Left ventricle myocardium inferior (tissue), 1 donor: Measurements from ENCODE around the gene HYAL3. TPM values are rescaled to one million over a fixed set of nuclear protein-coding genes. Genes with fewer than 3 reads are reported as not detected.
"Not testable (repeated sequence)": the region's sequence is repeated elsewhere in the genome, so short reads cannot be mapped to it uniquely, and the experiment has no call there.

Source experiments
- DNase-seq: peaks from one replicate; pipeline ENCODE4 v3.0.0-alpha.2; 2020
- H3K27ac ChIP-seq: fragments of 200-600 bp; replicated peaks from 2 replicates; pipeline ENCODE4 v1.8.0; 2021
- H3K27me3 ChIP-seq: fragments of 200-600 bp; 2 replicates; pipeline ENCODE4 v1.8.0; 2021; ENCODE audit warnings: low read depth
- H3K36me3 ChIP-seq: fragments of 200-600 bp; 2 replicates; pipeline ENCODE4 v1.8.0; 2021
- H3K4me1 ChIP-seq: fragments of 200-600 bp; 2 replicates; pipeline ENCODE4 v1.8.0; 2021
- H3K4me3 ChIP-seq: fragments of 200-600 bp; 2 replicates; pipeline ENCODE4 v1.8.0; 2021; ENCODE audit warnings: mild to moderate bottlenecking, moderate library complexity
- H3K9me3 ChIP-seq: fragments of 200-600 bp; replicated peaks from 2 replicates; pipeline ENCODE4 v1.8.0; 2021
- intact Hi-C: fragments of 100-400 bp; cut with micrococcal nuclease; formaldehyde crosslinking; loops from one replicate; pipeline ENCODE4 v1.11.0; 2022
- total RNA-seq: library from RNA; stranded (reverse); fragmentation: NEBNext Ultra II Directional; extraction: Animal tissue kit (Norgen Biotek cat#: 25700); gene quantifications from one replicate; pipeline ENCODE4 v1.2.1, GENCODE V29; 2021
- TF ChIP-seq, protein P1 (sequence below): fragments of 200-600 bp; IDR thresholded peaks from 2 replicates; pipeline ENCODE4 v1.8.0; 2021; ENCODE audit warnings: antibody characterized with exemption, mild to moderate bottlenecking, borderline replicate concordance
- donor health status: DM: no; HTN: yes; CAD: no; lungs with severe emphysema.

Gene HYAL3
- total RNA-seq, 1 donor from 2014 or later = 1.2 TPM

DNA sequence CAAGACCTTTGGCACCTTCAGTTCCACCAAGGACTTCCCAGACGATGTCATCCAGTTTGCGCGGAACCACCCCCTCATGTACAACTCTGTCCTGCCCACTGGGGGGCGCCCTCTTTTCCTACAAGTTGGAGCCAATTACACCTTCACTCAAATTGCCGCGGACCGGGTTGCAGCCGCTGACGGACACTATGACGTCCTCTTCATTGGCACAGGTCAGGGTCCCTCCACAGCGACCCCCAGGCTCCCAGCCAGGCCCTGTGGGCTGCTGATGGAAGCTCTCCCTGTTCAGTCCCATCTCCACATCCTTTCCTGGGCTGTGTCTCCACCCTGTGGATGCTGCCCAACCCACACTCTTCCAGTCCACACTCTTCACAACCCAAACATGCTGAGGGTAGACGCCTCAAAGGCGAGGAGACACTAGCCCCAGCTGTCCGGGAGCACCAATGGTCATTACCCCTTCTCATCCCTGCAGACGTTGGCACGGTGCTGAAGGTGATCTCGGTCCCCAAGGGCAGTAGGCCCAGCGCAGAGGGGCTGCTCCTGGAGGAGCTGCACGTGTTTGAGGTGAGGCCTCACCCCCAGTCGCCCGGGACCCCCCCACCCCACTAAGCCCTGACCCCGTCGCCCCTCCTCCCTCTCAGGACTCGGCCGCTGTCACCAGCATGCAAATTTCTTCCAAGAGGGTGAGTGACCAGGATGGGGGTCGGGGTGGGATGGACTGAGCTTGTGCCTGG, 24.7 kb downstream of the HYAL3 start:
- H3K27me3 ChIP-seq = peaks cover 31% of the 10 kb centered on the region
- DNase-seq = peak; percentile 63
- no peak overlapping the region for H3K27ac ChIP-seq
- TF ChIP-seq, protein P1, sequence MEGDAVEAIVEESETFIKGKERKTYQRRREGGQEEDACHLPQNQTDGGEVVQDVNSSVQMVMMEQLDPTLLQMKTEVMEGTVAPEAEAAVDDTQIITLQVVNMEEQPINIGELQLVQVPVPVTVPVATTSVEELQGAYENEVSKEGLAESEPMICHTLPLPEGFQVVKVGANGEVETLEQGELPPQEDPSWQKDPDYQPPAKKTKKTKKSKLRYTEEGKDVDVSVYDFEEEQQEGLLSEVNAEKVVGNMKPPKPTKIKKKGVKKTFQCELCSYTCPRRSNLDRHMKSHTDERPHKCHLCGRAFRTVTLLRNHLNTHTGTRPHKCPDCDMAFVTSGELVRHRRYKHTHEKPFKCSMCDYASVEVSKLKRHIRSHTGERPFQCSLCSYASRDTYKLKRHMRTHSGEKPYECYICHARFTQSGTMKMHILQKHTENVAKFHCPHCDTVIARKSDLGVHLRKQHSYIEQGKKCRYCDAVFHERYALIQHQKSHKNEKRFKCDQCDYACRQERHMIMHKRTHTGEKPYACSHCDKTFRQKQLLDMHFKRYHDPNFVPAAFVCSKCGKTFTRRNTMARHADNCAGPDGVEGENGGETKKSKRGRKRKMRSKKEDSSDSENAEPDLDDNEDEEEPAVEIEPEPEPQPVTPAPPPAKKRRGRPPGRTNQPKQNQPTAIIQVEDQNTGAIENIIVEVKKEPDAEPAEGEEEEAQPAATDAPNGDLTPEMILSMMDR = peak; percentile 78
- H3K4me3 ChIP-seq = peak overlapping the region; percentile 55
- H3K4me1 ChIP-seq = peaks cover 57% of the 10 kb centered on the region
- H3K9me3 ChIP-seq = no peaks in the 10 kb centered on the region
- H3K36me3 ChIP-seq = no peaks in the 10 kb centered on the region
- intact Hi-C loops = loop anchor here (5.0 to 10.0 kb wide), 2 partner anchors 47 to 80 kb away; partner anchors contain the start of gene GNAT1

DNA sequence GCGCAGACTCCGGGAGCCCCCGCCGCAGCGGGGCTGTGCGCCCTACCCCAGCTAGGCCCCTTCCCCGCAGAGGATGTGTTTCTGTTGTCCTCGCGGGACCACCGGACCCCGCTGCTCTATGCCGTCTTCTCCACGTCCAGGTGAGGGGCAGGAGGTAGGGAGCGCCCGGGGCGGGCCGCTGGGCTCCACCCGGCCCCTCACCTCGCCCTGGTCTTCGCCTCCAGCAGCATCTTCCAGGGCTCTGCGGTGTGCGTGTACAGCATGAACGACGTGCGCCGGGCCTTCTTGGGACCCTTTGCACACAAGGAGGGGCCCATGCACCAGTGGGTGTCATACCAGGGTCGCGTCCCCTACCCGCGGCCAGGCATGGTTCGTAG, 25.5 kb downstream of the HYAL3 start:
- H3K27ac ChIP-seq = no peak overlapping the region
- TF ChIP-seq, protein P1 = no peak
- no peaks in the 10 kb centered on the region for H3K9me3 ChIP-seq
- peaks cover 31% of the 10 kb centered on the region for H3K27me3 ChIP-seq
- peaks cover 57% of the 10 kb centered on the region for H3K4me1 ChIP-seq
- no peaks in the 10 kb centered on the region for H3K36me3 ChIP-seq
- peak overlapping the region; percentile 55 for H3K4me3 ChIP-seq
- DNase-seq = no peak
- intact Hi-C loops = loop anchor here (5.0 to 10.0 kb wide), 2 partner anchors 46 to 79 kb away; partner anchors contain the start of gene GNAT1

DNA sequence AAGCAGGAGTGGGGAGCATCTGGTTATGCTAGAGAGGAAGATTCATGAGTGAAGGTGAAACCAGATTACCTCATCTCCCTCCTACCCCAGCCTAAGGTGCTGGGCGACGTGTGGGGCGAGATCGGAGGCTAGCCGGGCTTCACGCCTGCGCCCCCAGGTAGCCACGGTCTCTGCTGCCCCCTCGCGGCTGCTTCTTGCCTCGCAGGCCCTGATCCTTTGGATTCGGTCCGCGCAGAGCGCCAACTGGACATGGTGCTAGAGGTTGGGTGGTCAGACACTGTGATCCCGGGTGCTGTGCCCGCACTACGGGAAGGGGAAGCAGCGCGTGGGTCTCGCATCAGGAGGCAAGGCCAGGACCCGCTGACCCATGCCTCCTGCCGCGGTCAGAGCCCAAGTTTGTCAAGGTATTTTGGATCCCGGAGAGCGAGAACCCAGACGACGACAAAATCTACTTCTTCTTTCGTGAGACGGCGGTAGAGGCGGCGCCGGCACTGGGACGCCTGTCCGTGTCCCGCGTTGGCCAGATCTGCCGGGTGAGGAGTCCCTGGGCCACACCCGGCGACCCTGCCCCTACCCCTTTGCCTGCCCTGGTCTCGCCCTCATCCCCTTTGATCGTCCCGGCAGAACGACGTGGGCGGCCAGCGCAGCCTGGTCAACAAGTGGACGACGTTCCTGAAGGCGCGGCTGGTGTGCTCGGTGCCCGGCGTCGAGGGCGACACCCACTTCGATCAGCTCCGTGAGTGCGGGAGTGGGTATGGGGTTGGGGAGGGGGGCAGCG, 26.1 kb downstream of the HYAL3 start:
- TF ChIP-seq, protein P1 = peak; percentile 97
- H3K4me1 ChIP-seq = peaks cover 57% of the 10 kb centered on the region
- H3K27ac ChIP-seq = peak overlapping the region; percentile 12
- no peaks in the 10 kb centered on the region for H3K9me3 ChIP-seq
- no peaks in the 10 kb centered on the region for H3K36me3 ChIP-seq
- peak; percentile 85 for DNase-seq
- intact Hi-C loops = loop anchor here (5.0 to 10.0 kb wide), 2 partner anchors 46 to 78 kb away; partner anchors contain the start of gene GNAT1
- H3K27me3 ChIP-seq = peaks cover 31% of the 10 kb centered on the region
- peak overlapping the region; percentile 55 for H3K4me3 ChIP-seq

DNA sequence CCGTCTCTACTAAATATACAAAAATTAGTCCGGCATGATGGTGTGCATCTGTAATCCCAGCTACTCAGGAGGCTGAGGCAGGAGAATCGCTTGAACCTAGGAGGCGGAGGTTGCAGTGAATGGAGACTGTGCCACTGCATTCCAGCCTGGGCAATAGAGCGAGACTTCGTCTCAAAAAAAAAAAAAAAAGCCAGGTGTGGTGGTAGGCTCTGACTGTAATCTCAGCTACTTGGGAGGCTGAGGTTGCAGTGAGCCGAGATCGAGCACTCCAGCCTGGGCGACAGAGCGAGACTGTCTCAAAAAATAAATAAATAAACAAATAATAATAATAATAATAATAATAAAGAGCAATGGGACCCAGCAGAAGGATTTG, 26.7 kb downstream of the HYAL3 start:
- not testable (repeated sequence) for H3K27ac ChIP-seq, DNase-seq, H3K9me3 ChIP-seq, H3K36me3 ChIP-seq
- H3K27me3 ChIP-seq = peaks cover 31% of the 10 kb centered on the region
- peak overlapping the region; percentile 55 for H3K4me3 ChIP-seq
- peaks cover 57% of the 10 kb centered on the region for H3K4me1 ChIP-seq
- intact Hi-C loops = loop anchor here (5.0 to 10.0 kb wide), 2 partner anchors 45 to 78 kb away; partner anchors contain the start of gene GNAT1

DNA sequence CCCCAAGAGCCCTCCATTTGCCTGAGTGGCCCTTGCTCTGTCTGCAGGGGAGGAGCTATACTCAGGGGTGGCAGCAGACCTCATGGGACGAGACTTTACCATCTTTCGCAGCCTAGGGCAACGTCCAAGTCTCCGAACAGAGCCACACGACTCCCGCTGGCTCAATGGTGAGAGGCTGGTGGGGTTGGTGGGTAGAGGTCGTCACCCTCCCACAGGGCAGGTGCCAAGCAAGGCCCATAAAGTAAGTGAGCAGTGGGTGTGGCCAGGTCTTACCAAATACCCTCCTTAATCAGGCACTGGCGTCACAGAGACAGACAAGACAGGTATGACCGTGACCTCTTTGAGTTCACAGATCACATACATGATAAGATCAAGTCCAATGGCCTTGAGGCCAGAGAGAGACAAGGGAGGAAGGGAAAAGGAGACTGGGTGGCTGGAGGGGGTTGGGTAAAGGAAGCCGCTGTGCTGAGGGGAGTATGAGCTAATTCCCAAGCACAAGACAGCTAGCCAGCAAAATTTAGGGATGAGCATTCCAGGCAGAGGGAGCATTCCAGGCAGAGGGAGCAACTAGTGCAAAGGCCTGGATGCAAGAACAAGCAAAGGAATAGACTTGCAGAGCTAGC, 27.8 kb downstream of the HYAL3 start:
- intact Hi-C loops = loop anchor here (5.0 to 10.0 kb wide), 2 partner anchors 44 to 77 kb away; partner anchors contain the start of gene GNAT1
- DNase-seq = no peak
- H3K4me3 ChIP-seq = no peak overlapping the region
- TF ChIP-seq, protein P1 = no peak
- no peaks in the 10 kb centered on the region for H3K9me3 ChIP-seq
- peaks cover 68% of the 10 kb centered on the region for H3K4me1 ChIP-seq
- H3K27me3 ChIP-seq = peaks cover 28% of the 10 kb centered on the region
- no peak overlapping the region for H3K27ac ChIP-seq
- no peaks in the 10 kb centered on the region for H3K36me3 ChIP-seq
